Uterus (tissue), 4 donors: ENCODE results near the gene CCDC124. TPM values are rescaled to one million over a fixed set of nuclear protein-coding genes. Genes with fewer than 3 reads are reported as not detected.

ENCODE experiments used
- DNase-seq, 2 donors: peaks; one replicate each; pipeline ENCODE4 v3.0.0-alpha.2; 2019 to 2020
- H3K27ac ChIP-seq, 2 donors: fragments of 200-600 bp; sonication (generic); 1 replicate in 1 of 2; 2 replicates in 1 of 2; pipeline ENCODE4 v1.5.1; 2016 to 2018
- H3K27me3 ChIP-seq, 2 donors: fragments of 200-600 bp; sonication (generic); one replicate each; pipeline ENCODE4 v1.5.1; 2018 to 2019; ENCODE audit warnings: control low read depth in 1 of 2
- H3K36me3 ChIP-seq, 2 donors: fragments of 200-600 bp; sonication (generic); one replicate each; pipeline ENCODE4 v1.5.1; 2019; ENCODE audit warnings: control low read depth in 1 of 2
- H3K4me1 ChIP-seq, 2 donors: fragments of 200-600 bp; sonication (generic); one replicate each; pipeline ENCODE4 v1.5.1; 2018 to 2019; ENCODE audit warnings: control low read depth in 1 of 2
- H3K4me3 ChIP-seq, 2 donors: fragments of 200-600 bp; sonication (generic); 1 replicate in 1 of 2; 2 replicates in 1 of 2; pipeline ENCODE4 v1.5.1; 2018 to 2019; ENCODE audit warnings: mild to moderate bottlenecking in 1 of 2
- H3K9me3 ChIP-seq, 2 donors: fragments of 200-600 bp; sonication (generic); one replicate each; pipeline ENCODE4 v1.5.1; 2019; ENCODE audit warnings: control low read depth in 1 of 2
- POLR2A ChIP-seq, 2 donors: fragments of 450-650 bp; IDR thresholded peaks; one replicate each; pipeline ENCODE4 v1.6.1; 2016; ENCODE audit warnings: antibody characterized with exemption in 2 of 2, mild to moderate bottlenecking in 1 of 2, moderate library complexity in 1 of 2
- intact Hi-C: fragments of 100-400 bp; cut with DNase I; formaldehyde crosslinking; loops from one replicate; pipeline ENCODE4 v1.15.1; 2023; ENCODE audit warnings: low total_unique reads
- total RNA-seq, 4 donors: library from RNA; depleted of rRNA in 3 of 4; stranded (reverse); fragments of >200 nt in 3 of 4; gene quantifications; one replicate each; pipeline versions ENCODE4 v1.1.0 to v1.2.4, GENCODE V29; 2014 to 2023
- TF ChIP-seq, protein P1 (sequence below), 4 experiments: fragments of 200-600 bp in 2 of 4; fragments of 450-650 bp in 2 of 4; sonication (generic) in 2 of 4; IDR thresholded peaks; one replicate each; pipeline ENCODE4 v1.5.1; 2016 to 2019; ENCODE audit warnings: antibody characterized with exemption in 4 of 4, mild to moderate bottlenecking in 2 of 4, moderate library complexity in 1 of 4
- donor health status: DM: yes; HTN: yes; CAD: no.

The CCDC124 gene
- total RNA-seq, 4 donors from 2014 or later = 23.6 to 37.2 (median 28.3) TPM

DNA sequence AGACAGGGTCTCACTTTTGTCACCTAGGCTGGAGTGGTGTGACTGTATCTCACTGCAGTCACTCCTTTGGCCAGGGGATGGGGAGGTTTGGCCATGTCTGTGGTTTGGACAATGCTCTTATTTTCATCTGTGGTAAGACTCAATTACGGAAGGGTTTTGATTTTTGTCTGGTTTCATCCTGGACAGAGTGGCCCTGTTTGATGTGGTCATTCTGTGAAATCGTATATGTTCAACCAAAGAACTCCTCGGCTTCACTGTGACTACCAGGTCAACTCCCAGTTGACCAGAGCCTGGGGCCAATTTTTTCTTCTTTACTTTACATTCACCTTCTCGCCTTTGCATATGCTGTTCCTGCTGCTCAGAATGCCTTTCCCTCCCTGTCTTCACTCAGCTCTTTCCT is 6.8 kb upstream of the CCDC124 start:
- no peak for TF ChIP-seq POLR2A (IDR thresholded peaks at IDR 0.05)
- TF ChIP-seq, protein P1, sequence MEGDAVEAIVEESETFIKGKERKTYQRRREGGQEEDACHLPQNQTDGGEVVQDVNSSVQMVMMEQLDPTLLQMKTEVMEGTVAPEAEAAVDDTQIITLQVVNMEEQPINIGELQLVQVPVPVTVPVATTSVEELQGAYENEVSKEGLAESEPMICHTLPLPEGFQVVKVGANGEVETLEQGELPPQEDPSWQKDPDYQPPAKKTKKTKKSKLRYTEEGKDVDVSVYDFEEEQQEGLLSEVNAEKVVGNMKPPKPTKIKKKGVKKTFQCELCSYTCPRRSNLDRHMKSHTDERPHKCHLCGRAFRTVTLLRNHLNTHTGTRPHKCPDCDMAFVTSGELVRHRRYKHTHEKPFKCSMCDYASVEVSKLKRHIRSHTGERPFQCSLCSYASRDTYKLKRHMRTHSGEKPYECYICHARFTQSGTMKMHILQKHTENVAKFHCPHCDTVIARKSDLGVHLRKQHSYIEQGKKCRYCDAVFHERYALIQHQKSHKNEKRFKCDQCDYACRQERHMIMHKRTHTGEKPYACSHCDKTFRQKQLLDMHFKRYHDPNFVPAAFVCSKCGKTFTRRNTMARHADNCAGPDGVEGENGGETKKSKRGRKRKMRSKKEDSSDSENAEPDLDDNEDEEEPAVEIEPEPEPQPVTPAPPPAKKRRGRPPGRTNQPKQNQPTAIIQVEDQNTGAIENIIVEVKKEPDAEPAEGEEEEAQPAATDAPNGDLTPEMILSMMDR (IDR thresholded peaks at IDR 0.05) = no peak
- H3K4me3 ChIP-seq = no peak overlapping the region

GRCh38 chr19:17929056-17929455 is 3.8 kb upstream of the CCDC124 start:
- H3K27me3 ChIP-seq = no peaks in the 10 kb centered on the region
- intact Hi-C loops = no loop called here
- TF ChIP-seq, protein P1 (IDR thresholded peaks at IDR 0.05) = no peak
- no peak for TF ChIP-seq POLR2A (IDR thresholded peaks at IDR 0.05)
- peaks cover 0 to 8% of the 10 kb centered on the region in 2 donors for H3K4me1 ChIP-seq
- H3K4me3 ChIP-seq = no peak overlapping the region
- H3K9me3 ChIP-seq = no peaks in the 10 kb centered on the region
- no peak overlapping the region for H3K27ac ChIP-seq
- H3K36me3 ChIP-seq = no peaks in the 10 kb centered on the region
- DNase-seq = no peak

More for the DNA sequence above, 6.8 kb upstream of the CCDC124 start:
- H3K27ac ChIP-seq = no peak overlapping the region
- no peaks in the 10 kb centered on the region for H3K4me1 ChIP-seq
- no peak for DNase-seq
- no peaks in the 10 kb centered on the region for H3K9me3 ChIP-seq
- intact Hi-C loops = no loop called here
- no peaks in the 10 kb centered on the region for H3K27me3 ChIP-seq
- no peaks in the 10 kb centered on the region for H3K36me3 ChIP-seq

- Histone ChIP-seq H3K9me3 (no peaks in the 10 kb centered on the region), H3K4me1 (peaks cover 0 to 10% of the 10 kb centered on the region in 2 donors), H3K4me3 (peak overlapping the region in 1 of 2 donors; percentile 94), H3K36me3 (no peaks in the 10 kb centered on the region), H3K27ac (no peak overlapping the region), H3K27me3 (no peaks in the 10 kb centered on the region)
- intact Hi-C loops = no loop called here
- no peak for DNase-seq
- no peak for TF ChIP-seq POLR2A (IDR thresholded peaks at IDR 0.05)
- TF ChIP-seq, protein P1 (IDR thresholded peaks at IDR 0.05) = no peak
Observed at GRCh38 chr19:17931532-17932191, 1.2 kb upstream of the CCDC124 start.

DNA sequence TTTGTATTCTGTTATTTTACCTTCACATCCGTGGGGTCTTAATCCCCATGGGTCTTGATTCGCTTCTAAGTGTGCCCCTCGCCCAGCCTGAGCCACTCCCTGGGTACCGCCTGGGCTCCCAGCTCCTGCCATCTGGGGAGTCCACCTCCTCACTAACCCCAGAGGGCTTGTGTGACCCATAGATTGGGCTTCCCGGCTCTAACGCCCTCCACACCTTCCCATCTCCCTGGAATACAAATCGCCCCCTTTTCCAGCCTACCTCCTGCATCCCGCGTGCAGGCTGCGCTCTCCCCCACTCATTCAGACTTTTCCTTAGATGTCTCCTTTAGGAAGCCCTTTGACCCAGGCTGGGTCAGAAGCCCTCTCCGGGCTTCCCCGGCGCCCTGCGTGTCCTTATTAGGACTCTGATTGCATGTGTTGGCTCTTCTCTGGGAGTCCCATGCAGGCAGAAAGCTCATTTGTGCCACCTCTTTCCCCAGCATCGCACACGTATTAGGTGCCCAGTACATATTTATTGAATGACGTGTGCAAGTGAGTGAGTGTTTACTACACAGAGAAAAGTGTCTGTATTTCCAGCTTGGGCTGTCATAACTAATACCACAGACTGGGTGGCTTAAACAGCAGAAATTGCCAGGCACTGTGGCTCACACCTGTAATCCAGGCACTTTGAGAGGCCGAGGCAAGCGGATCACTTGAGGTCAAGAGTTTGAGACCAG is 757 bp downstream of the CCDC124 start:
- TF ChIP-seq, protein P1 (IDR thresholded peaks at IDR 0.05) = no peak
- TF ChIP-seq POLR2A (IDR thresholded peaks at IDR 0.05) = no peak
- Histone ChIP-seq H3K27ac (peak overlapping the region; percentile 74 to 87), H3K27me3 (no peaks in the 10 kb centered on the region), H3K36me3 (no peaks in the 10 kb centered on the region), H3K4me3 (peak overlapping the region; percentile 83 to 94), H3K4me1 (peaks cover 0 to 10% of the 10 kb centered on the region in 2 donors), H3K9me3 (no peaks in the 10 kb centered on the region)
- no peak for DNase-seq
- intact Hi-C loops = no loop called here

DNA sequence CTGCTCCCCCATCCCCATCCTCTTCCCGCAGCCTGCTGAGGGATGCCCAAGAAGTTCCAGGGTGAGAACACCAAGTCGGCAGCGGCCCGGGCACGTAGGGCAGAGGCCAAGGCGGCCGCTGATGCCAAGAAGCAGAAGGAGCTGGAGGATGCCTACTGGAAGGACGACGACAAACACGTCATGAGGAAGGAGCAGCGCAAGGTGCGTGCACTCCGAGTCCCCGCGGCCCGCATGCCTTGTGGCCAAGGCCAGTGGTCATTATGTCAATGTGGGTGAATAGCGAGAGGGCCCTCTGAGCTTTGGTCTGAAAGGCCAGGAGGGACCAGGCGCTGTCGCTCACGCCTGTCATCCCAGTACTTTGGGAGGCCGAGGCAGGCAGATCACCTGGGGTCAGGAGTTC is 3.6 kb downstream of the CCDC124 start:
- no peak for DNase-seq
- TF ChIP-seq, protein P1 (IDR thresholded peaks at IDR 0.05) = no peak
- intact Hi-C loops = no loop called here

More for the DNA sequence above, 3.6 kb downstream of the CCDC124 start:
- Histone ChIP-seq H3K4me1 (peaks cover 0 to 10% of the 10 kb centered on the region in 2 donors), H3K27ac (no peak overlapping the region), H3K4me3 (no peak overlapping the region), H3K9me3 (no peaks in the 10 kb centered on the region), H3K36me3 (no peaks in the 10 kb centered on the region), H3K27me3 (no peaks in the 10 kb centered on the region)
